22Rv1 (cell line): ENCODE measurements around the gene HSP90AB1.

Experiments used
- ZFX ChIP-seq: fragments of 450-650 bp; IDR thresholded peaks from 2 replicates; pipeline ENCODE4 v1.6.1; 2017; ENCODE audit warnings: antibody characterized with exemption, borderline replicate concordance
- TF ChIP-seq, protein P1 (sequence below): fragments of 450-650 bp; IDR thresholded peaks from 2 replicates; pipeline ENCODE4 v1.5.1; 2017; ENCODE audit warnings: mild to moderate bottlenecking

DNA sequence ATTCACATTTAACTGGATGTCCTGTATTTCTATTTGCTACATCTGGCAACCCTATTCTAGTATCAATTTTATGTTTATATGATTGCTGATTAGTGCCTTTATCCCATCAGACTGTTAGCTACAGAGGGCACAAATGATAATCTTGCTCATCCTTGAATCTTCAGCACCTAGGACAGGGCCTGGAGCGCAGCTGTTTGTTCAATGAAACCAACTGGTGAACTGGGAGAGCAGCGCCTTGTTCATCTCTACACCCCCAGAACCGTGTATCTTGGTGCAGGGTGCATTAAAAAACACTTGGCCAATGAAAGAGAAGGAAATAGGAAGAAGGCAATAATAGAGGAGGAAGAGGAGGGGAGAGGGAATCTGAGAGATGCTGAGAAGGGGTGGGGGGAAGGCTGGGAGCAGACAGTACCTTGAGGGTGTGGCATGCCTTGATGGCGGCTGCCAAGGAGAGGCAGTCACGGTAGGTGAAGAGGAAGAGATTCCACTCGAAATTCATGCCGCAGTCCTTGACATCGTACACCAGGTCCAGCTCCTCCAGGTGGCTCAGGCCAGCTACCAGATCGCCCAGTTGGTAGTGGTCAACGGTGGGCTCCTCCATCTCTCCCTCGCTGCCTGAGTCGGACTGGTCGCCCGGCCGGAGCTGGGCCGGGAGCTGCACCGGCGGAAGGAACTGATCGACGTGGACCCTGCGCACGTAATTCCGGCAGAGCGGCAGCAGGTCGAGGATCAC is 38.8 kb downstream of the HSP90AB1 start:
- TF ChIP-seq, protein P1, sequence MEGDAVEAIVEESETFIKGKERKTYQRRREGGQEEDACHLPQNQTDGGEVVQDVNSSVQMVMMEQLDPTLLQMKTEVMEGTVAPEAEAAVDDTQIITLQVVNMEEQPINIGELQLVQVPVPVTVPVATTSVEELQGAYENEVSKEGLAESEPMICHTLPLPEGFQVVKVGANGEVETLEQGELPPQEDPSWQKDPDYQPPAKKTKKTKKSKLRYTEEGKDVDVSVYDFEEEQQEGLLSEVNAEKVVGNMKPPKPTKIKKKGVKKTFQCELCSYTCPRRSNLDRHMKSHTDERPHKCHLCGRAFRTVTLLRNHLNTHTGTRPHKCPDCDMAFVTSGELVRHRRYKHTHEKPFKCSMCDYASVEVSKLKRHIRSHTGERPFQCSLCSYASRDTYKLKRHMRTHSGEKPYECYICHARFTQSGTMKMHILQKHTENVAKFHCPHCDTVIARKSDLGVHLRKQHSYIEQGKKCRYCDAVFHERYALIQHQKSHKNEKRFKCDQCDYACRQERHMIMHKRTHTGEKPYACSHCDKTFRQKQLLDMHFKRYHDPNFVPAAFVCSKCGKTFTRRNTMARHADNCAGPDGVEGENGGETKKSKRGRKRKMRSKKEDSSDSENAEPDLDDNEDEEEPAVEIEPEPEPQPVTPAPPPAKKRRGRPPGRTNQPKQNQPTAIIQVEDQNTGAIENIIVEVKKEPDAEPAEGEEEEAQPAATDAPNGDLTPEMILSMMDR, result no peak
- TF ChIP-seq ZFX, result no peak
